ENCODE results near the gene PSENEN.
A peak's percentile ranks its signal among the peaks of the same experiment; 100 is the strongest.
"Not testable (repeated sequence)": the region's sequence is repeated elsewhere in the genome, so short reads cannot be mapped to it uniquely, and the experiment has no call there.

Gene PSENEN

DNA sequence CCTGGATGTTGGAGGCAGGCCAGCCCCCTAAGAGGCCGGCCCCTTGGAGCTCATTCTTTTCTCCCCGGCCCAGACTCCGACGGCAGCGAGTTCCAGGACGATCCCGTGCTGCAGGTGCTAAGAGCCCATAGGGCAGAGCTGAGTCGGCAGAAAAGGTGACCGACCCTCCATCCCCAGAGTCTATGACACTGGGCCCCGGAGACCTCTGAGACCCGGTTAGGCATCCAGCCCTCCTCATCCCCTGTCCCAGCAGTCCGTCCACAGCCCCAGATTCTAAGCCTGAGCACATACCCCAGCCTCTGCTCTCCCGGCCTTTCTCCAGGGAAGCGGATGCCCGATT lies 22.6 kb downstream of the PSENEN start:
- no peak for DNase-seq (ENCODE audit: low read depth in 2 of 2, low spot score in 1 of 2)

DNA sequence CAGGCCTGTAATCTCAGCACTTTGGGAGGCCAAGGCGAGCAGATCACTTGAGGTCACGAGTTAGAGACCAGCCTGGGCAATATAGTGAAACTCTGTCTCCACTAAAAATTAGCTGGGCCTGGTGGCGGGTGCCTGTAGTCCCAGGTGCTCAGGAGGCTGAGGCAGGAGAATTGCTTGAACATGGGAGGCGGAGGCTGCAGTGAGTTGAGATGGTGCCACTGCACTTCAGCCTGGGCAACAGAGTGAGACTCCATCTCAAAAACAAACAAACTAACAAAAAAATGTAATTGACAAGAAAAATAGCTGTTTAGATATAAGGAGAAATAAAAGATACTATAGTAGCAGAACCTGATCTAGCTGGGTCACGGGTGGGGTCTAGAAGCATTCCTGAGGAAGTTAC lies 26.9 kb downstream of the PSENEN start:
- DNase-seq (ENCODE audit: low read depth in 2 of 2, low spot score in 1 of 2), result not testable (repeated sequence)

DNA sequence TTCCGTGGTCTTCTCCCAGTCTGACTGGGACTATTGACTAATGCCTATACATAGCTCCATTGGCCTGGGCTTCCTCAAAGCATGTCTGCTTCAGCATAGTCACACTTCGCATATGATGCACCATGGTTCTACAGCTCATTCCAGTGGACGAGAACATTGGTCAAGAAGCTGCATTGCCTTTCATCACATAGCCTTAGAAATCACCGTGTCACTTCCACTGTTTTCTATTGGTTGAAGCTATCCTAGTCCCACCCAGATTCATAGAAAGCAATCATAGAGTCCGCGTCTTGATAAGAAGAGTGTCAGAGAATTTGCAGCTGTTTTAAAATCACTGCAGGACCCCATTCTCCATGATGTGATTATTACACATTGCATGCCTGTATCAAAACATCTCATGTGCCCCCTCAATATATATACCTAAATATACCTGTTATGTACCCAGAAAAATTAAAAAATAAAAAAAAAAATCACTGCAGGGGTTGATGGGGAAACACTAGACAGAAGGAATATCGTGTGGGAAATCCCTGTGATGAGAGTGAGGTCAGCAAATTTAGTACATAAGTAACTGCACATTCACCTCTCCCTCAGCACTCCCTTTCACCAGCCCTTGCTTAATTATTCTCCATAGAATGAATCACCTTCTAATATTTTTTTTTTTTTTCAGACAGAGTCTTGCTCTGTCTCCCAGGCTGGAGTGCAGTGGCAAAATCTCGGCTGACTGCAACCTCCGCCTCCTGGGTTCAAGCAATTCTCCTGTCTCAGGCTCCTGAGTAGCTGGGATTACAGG lies 27.8 kb downstream of the PSENEN start:
- DNase-seq (ENCODE audit: low read depth in 2 of 2, low spot score in 1 of 2), result no peak

DNA sequence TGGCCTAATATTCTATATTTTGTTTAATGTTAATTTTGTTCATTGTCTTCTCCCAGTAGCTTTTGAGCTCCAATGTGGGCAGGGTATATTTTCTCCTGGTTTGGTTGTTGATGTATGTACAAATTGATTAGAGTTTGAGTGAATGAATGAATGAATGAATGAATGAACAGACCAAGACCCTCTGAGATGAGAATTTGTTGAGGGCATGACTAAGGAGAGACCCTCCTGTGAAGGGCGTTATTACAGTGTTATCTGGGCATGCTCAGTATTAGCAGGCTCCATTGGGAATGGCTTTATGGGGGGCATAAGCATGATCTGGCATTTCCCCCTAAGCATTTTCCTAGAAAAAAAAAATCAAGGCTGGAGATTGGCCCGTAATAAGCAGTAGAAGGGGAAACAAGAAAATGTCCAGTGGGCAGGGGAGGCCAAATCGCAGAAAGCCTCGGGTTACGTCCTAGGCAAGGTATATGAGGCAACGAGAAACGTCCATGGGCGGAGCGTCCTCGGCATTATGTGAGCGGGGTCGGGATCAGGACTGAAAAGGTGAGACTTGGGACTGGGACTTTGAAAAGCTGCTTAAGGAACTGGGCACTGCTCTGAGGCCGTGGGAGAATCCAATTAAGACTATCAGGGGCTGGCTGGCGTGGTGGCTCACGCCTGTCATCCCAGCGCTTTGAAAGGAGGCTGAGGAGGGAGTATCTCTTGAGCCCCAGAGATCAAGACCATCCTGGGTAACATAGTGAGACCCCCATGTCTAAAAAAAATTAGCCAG lies 29.0 kb downstream of the PSENEN start:
- DNase-seq (ENCODE audit: low read depth in 2 of 2, low spot score in 1 of 2), result no peak

DNA sequence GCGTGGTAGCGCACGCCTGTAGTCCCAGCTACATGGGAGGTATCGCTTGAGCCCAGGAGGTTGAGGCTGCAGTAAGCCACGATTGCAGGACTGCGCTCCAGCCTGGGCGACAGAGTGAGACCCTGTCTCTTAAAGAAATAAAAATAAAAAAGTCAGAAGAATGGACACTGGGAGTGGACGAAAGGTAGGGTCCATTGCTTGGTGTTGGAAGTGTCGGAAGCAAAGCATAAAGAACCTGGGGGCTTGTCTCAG lies 29.5 kb downstream of the PSENEN start:
- no peak for DNase-seq (ENCODE audit: low read depth in 2 of 2, low spot score in 1 of 2)

DNA sequence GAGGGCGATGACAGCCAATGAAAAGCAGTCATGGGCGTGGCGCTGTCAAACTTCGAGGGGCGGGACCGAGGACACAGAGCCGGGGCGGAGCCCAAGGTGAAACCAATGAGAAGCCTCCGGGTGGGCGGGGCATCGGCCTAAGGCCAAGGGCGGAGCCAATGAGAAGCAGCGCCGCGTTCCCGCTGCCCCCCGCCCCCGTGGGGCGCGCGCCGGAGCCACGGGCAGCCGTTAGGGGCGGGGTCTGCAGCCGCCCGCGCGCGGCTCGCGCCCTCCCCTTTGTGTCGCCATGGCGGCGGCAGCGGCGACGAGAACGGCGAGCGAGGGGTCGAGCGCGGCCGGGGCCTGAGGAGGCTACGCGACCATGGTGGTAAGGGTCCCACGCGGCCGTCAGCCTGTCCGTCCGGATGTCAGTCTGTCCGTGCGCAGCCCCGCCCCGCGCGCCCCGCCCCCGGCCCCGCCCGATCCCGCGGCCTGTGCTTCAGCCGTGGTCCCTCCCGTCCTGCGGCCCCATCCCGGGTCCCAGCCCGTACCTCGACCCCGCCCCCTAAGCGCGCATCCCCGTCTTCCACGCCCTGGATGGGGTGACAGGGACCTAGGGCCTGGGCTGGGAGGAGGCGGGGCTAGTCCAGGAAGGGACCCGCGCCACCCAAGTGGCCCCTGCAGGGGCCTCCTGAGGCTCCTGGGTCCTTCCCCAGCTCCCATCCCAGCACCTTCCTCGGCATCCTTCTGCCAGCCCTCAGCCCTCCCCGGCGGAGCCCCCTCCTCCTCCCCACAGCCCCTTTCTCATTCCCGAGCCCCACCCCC lies 30.0 kb downstream of the PSENEN start, which contains the start of gene ARHGAP33:
ARHGAP33 (plus strand) TSS at position 267 of the 804 bp plus-strand sequence; CDS start at position 362, 95 bp downstream.
- DNase-seq (ENCODE audit: low read depth in 2 of 2, low spot score in 1 of 2), result peak; percentile 96 to 98

DNA sequence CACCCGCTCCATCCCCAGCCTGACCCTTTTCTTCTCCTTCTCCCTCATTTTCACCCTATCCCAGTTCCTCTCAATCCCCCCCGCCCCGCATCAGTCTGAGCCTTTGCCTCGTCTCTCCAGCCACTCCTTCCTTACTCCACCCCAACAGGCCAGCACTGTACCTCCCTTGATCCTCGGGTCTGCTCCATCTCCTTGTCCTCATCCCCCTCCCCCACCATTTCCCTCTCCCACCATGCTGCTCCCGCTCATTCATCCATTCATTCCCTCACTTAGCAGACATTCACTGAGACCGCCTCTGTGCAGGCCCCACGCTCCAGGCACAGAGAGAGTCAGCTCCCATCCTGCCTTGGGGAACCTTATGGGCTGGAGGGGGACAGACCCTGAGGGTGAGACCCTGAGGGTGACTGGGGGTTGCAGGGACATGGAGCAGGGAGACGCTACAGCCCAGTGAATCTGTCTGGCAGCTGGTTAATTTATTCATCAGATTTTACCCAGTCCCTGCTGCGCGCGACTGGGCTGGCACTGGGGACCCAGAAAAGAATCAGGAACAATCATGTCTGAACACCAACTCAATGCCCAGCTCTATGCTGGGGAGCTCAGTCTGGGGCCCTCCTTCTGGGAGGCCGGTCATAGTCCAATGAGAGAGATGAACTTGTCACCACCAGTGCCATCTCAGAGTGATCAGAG lies 30.8 kb downstream of the PSENEN start:
- DNase-seq (ENCODE audit: low read depth in 2 of 2, low spot score in 1 of 2), result no peak

DNA sequence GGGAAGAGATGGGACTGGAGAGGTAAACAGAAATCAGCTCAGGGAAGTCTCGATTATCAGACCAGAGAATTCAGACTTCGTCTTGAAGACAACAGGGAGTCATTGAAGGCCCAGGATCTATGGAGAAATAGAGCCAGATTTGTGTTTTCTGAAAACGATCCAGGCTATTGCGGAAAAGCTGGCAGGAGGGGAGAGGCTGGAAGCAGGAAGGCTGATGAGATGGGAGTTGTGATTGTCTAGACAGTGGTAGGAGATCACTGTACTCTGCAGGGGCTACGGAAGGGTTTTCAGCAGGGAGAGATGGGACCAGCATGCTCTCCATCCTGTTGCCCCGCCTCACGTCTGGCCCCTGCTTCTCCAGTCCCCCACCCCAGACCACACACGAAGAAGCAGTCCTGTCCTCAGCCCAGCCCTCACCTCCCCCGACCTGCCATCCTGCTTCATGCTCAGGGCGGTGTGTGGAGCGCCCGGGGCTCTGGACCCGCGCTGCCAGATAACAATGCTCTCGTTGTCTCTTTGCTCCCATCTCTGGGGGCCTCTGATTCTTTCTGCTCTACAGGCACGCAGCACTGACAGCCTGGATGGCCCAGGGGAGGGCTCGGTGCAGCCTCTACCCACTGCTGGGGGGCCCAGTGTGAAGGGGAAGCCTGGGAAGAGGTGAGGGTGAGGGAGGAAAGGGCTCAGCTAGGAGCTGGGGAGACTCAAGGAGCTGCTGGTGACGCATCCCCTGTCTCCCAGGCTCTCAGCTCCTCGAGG lies 31.8 kb downstream of the PSENEN start:
- DNase-seq (ENCODE audit: low read depth in 2 of 2, low spot score in 1 of 2), result no peak

DNA sequence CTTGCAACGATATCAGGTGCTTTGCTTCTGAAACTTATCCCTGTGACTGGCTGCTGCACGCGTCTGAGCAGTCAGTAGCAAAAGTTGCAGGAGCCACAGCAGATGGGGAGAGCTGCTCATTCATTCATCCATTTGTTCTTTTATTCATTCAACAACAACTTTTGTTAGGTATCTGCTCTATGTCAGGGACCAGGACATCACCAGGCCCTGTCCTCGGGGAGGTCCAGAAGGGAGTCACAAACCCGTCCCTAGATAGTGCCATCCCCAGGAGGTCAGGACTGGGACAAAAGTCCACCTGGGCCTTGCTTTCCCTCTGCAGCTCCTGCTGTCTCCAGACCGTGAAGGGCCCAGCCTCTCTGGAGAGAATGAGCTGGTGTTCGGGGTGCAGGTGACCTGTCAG lies 32.5 kb downstream of the PSENEN start:
- no peak for DNase-seq (ENCODE audit: low read depth in 2 of 2, low spot score in 1 of 2)

DNA sequence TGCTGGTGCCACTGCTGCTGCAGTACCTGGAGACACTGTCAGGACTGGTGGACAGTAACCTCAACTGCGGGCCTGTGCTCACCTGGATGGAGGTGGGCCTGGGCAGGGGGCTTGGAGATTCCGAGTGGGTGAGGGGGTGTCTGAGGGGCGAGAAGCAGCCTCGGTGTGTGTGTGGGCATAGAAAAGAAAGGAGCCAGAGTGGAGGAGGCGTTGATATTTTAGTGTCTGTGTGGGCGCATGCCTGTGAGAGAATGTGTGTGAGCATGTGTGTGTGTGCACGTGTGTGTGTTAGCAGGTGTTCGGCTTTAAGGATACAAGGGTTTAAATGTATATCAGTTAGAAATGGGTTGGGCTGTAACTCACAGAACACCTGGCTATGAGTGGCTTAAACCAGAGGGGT lies 33.6 kb downstream of the PSENEN start:
- no peak for DNase-seq (ENCODE audit: low read depth in 2 of 2, low spot score in 1 of 2)

DNA sequence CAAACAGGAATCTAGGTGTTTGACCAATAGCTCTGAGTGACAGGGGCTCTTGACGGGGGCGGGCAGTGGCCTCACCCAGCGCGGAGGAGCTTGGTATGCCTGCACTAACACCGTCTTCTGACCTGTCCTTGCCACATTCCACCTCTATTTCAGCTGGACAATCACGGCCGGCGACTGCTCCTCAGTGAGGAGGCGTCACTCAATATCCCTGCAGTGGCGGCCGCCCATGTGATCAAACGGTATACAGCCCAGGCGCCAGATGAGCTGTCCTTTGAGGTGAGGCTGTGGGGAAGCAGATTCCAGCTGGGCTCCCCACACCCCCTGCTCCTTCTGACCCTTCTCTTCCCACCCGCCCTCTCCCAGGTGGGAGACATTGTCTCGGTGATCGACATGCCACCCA lies 34.6 kb downstream of the PSENEN start:
- no peak for DNase-seq (ENCODE audit: low read depth in 2 of 2, low spot score in 1 of 2)

DNA sequence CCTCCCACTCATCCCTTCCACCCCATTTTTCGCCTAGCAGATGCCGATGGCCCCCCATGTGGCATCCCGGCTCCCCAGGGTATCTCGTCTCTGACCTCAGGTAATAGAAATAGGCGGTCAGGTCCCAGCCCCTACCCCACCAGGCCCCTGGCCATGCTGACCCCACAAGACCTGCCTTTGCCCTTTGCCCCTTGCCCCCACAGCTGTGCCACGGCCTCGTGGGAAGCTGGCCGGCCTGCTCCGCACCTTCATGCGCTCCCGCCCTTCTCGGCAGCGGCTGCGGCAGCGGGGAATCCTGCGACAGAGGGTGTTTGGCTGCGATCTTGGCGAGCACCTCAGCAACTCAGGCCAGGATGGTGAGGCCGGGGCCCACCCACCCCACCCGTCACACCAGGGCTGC lies 35.3 kb downstream of the PSENEN start:
- DNase-seq (ENCODE audit: low read depth in 2 of 2, low spot score in 1 of 2), result no peak

DNA sequence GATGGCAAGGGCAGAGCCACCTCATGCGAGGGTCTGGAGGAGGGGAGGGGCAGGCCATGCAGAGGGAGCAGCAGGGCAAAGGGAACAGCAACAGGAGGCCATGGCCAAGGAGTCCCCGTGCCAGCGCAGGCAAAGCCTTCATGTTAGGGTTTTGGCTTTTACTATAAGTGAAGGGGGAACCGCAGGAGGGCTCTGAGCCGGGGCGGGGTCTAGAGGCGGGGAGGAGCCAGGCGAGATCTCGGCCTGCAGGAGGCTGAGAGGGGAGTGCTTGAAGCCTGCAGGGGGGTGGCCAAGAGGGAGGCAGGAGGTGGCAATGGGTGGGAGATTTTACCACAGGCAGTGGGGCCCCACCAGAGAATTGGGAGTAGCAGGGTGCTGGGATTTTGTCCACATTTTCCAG lies 36.2 kb downstream of the PSENEN start:
- DNase-seq (ENCODE audit: low read depth in 2 of 2, low spot score in 1 of 2), result no peak

DNA sequence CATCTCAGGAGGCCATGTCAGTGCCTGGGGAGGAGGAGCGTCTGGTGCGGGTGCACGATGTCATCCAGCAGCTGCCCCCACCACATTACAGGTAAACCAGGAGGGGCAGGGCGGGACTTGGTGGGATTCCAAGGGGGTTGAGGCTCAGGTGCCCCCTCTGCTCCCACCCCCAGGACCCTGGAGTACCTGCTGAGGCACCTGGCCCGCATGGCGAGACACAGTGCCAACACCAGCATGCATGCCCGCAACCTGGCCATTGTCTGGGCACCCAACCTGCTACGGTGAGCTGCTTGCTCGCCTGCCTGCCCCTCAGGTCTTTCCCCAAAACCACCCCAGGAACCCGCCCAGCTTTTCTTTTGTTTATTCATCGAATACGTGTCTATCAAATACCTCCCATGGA lies 37.1 kb downstream of the PSENEN start:
- no peak for DNase-seq (ENCODE audit: low read depth in 2 of 2, low spot score in 1 of 2)

DNA sequence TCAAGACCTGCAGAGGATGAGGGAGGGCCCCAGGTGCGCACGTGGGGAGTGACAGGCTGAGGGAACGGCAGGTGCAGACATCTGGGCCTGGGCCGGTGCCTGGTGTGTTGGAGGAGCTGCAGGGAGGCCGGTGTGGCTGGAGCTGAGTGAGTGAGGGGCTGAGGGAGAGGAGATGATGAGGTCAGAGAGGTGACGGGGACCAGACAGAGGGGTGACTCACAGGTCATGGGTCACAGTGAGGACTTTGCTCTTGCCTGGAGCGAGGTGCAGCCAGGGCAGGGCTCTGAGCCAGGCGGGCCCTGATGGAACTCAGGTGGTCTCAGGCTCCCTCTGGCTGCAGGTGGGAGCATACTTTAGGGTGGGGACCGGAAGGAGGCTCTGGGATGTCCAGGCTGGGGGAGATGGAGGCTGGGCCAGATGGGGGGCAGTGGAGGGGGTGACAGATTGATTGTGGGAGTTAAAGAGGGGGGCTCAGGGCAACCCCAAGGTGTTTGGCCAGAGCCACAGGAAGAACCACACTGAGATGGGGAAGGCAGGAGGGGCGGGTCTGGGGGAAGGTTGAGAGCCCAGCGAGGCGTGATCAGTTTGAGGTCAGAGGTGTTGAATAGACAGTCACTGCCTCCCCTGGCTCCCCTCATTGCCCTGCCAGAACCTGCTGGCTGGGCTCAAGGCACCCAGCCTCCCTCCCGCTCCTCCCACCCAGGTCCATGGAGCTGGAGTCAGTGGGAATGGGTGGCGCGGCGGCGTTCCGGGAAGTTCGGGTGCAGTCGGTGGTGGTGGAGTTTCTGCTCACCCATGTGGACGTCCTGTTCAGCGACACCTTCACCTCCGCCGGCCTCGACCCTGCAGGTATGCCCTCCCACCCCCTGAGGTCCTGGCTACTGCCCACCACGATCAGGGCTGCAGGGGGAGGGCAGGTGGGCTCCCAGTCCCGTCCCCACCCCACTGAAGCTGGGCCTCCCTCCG lies 38.3 kb downstream of the PSENEN start:
- no peak for DNase-seq (ENCODE audit: low read depth in 2 of 2, low spot score in 1 of 2)

DNA sequence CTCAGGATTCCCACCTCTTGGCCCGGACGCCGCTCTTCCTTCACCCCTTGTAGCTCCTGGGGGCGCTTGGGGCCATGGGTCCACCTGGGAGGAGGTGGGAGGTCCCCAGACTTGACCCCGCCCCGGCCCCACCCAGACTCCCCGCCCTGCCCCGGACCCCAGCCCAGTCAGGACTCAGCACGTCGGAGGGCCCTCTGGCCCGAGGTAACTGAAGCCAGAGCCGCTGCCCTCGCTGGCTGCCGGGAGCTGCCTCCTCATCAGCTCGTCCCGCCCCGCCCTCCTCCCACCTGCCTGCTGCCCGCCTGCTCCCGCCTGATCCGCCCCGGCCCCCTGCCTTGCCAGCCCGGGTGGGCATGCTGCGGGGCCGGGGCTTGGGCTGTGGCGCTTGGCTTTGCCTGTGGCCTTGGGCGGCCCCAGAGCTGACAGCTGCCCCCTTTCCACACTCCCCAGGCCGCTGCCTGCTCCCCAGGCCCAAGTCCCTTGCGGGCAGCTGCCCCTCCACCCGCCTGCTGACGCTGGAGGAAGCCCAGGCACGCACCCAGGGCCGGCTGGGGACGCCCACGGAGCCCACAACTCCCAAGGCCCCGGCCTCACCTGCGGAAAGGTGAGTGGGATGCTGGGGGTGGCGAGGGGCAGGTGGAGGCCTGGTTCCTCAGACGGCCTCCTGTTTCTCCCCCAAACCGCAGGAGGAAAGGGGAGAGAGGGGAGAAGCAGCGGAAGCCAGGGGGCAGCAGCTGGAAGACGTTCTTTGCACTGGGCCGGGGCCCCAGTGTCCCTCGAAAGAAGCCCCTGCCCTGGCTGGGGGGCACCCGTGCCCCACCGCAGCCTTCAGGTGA lies 39.3 kb downstream of the PSENEN start:
- no peak for DNase-seq (ENCODE audit: low read depth in 2 of 2, low spot score in 1 of 2)

DNA sequence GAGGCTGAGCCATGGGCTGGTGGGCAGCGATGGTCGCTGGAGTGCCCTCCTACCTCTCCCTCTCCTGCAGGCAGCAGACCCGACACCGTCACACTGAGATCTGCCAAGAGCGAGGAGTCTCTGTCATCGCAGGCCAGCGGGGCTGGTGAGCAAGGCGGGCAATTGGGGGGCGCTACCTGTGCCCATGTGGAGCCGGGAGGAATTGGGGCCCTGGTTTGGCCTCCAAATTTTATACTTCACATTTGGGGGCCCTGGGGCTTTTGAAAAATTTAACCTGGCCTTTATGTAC lies 39.8 kb downstream of the PSENEN start:
- DNase-seq (ENCODE audit: low read depth in 2 of 2, low spot score in 1 of 2), result no peak

DNA sequence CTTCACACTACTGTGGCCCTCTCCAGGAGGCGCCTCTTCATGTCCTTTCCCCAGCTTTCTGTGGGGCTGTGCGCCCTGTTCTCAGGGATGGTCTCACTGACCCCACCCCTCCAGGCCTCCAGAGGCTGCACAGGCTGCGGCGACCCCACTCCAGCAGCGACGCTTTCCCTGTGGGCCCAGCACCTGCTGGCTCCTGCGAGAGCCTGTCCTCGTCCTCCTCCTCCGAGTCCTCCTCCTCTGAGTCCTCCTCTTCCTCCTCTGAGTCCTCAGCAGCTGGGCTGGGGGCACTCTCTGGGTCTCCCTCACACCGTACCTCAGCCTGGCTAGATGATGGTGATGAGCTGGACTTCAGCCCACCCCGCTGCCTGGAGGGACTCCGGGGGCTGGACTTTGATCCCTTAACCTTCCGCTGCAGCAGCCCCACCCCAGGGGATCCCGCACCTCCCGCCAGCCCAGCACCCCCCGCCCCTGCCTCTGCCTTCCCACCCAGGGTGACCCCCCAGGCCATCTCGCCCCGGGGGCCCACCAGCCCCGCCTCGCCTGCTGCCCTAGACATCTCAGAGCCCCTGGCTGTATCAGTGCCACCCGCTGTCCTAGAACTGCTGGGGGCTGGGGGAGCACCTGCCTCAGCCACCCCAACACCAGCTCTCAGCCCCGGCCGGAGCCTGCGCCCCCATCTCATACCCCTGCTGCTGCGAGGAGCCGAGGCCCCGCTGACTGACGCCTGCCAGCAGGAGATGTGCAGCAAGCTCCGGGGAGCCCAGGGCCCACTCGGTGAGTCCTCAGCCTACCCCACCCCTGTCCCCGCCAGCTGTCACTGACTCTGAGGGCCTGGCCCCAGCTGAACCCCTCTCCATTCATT lies 41.1 kb downstream of the PSENEN start:
- DNase-seq (ENCODE audit: low read depth in 2 of 2, low spot score in 1 of 2), result no peak
